Stimulated activated naive CD4-positive, alpha-beta T cell treated with Interleukin-2 at 50 U/mL for 16 hours (primary cell): ENCODE data around the gene SORBS1.

ENCODE experiments used
- DNase-seq: peaks from one replicate; lab custom pipeline; 2025; lab: John Stamatoyannopoulos, UW

The SORBS1 gene

GRCh38 chr10:95408983-95409873, 151.9 kb downstream of the SORBS1 start:
- DNase-seq, result no peak

- no peak for DNase-seq
Observed at GRCh38 chr10:95408148-95408960, 152.8 kb downstream of the SORBS1 start.

- no peak for DNase-seq
Observed at GRCh38 chr10:95407546-95407945, 153.6 kb downstream of the SORBS1 start.

- DNase-seq, result no peak
Observed at GRCh38 chr10:95406651-95407280, 154.4 kb downstream of the SORBS1 start.

GRCh38 chr10:95405655-95406054, 155.5 kb downstream of the SORBS1 start:
- no peak for DNase-seq

- no peak for DNase-seq
Observed at GRCh38 chr10:95404864-95405263, 156.3 kb downstream of the SORBS1 start.

GRCh38 chr10:95404462-95404858, 156.7 kb downstream of the SORBS1 start:
- DNase-seq, result no peak

- DNase-seq, result no peak
Observed at GRCh38 chr10:95403700-95404461, 157.3 kb downstream of the SORBS1 start.

GRCh38 chr10:95401704-95402469, 159.3 kb downstream of the SORBS1 start:
- no peak for DNase-seq

GRCh38 chr10:95400787-95401186, 160.4 kb downstream of the SORBS1 start:
- DNase-seq, result no peak

GRCh38 chr10:95399183-95399582, 162.0 kb downstream of the SORBS1 start:
- no peak for DNase-seq

GRCh38 chr10:95397747-95398146, 163.4 kb downstream of the SORBS1 start:
- DNase-seq, result no peak

- no peak for DNase-seq
Observed at GRCh38 chr10:95395947-95396449, 165.2 kb downstream of the SORBS1 start.

- no peak for DNase-seq
Observed at GRCh38 chr10:95394161-95394880, 166.8 kb downstream of the SORBS1 start.

- DNase-seq, result no peak
Observed at GRCh38 chr10:95392681-95393164, 168.4 kb downstream of the SORBS1 start.

- DNase-seq, result no peak
Observed at GRCh38 chr10:95392217-95392584, 169.0 kb downstream of the SORBS1 start.

- DNase-seq, result no peak
Observed at GRCh38 chr10:95391581-95392216, 169.5 kb downstream of the SORBS1 start.

GRCh38 chr10:95391164-95391563, 170.0 kb downstream of the SORBS1 start:
- no peak for DNase-seq

- no peak for DNase-seq
Observed at GRCh38 chr10:95389982-95390381, 171.2 kb downstream of the SORBS1 start.

GRCh38 chr10:95389176-95389575, 172.0 kb downstream of the SORBS1 start:
- no peak for DNase-seq
